GM18498 (cell line): ENCODE measurements around the gene FXYD3.
"Not testable (repeated sequence)": the region's sequence is repeated elsewhere in the genome, so short reads cannot be mapped to it uniquely, and the experiment has no call there.

Experiments
- ATAC-seq: cut with Tn5 transposase; IDR thresholded peaks from one replicate; pipeline ENCODE4 v1.9.1; 2021; ENCODE audit warnings: mild to moderate bottlenecking, moderate library complexity; ENCODE audit not compliant: unreplicated experiment

FXYD3 gene

GRCh38 chr19:35085947-35086346 lies 29.7 kb upstream of the FXYD3 start:
- peak; percentile 52 for ATAC-seq

GRCh38 chr19:35086455-35086854 lies 29.2 kb upstream of the FXYD3 start:
- no peak for ATAC-seq

GRCh38 chr19:35087393-35087792 lies 28.2 kb upstream of the FXYD3 start:
- no peak for ATAC-seq

- no peak for ATAC-seq
Observed at GRCh38 chr19:35088131-35088913, 27.3 kb upstream of the FXYD3 start.

- ATAC-seq, result no peak
Observed at GRCh38 chr19:35089554-35089953, 26.1 kb upstream of the FXYD3 start.

GRCh38 chr19:35090160-35090505 lies 25.5 kb upstream of the FXYD3 start:
- no peak for ATAC-seq

- no peak for ATAC-seq
Observed at GRCh38 chr19:35090506-35091214, 25.0 kb upstream of the FXYD3 start.

GRCh38 chr19:35093430-35093829 lies 22.2 kb upstream of the FXYD3 start:
- no peak for ATAC-seq

- ATAC-seq, result no peak
Observed at GRCh38 chr19:35093941-35094647, 21.5 kb upstream of the FXYD3 start.

- ATAC-seq, result no peak
Observed at GRCh38 chr19:35094656-35095055, 21.0 kb upstream of the FXYD3 start.

GRCh38 chr19:35095667-35096368 lies 19.8 kb upstream of the FXYD3 start:
- ATAC-seq, result no peak

GRCh38 chr19:35098413-35099049 lies 17.1 kb upstream of the FXYD3 start:
- no peak for ATAC-seq

GRCh38 chr19:35099155-35099896 lies 16.3 kb upstream of the FXYD3 start:
- no peak for ATAC-seq

- no peak for ATAC-seq
Observed at GRCh38 chr19:35099897-35100275, 15.7 kb upstream of the FXYD3 start.

- no peak for ATAC-seq
Observed at GRCh38 chr19:35100588-35101533, 14.8 kb upstream of the FXYD3 start.

GRCh38 chr19:35101949-35102348 lies 13.7 kb upstream of the FXYD3 start:
- ATAC-seq, result not testable (repeated sequence)

- ATAC-seq, result not testable (repeated sequence)
Observed at GRCh38 chr19:35103614-35104013, 12.0 kb upstream of the FXYD3 start.

- no peak for ATAC-seq
Observed at GRCh38 chr19:35104361-35104760, 11.3 kb upstream of the FXYD3 start.

GRCh38 chr19:35105047-35105410 lies 10.6 kb upstream of the FXYD3 start:
- no peak for ATAC-seq
